Uterus (tissue), 4 donors: ENCODE measurements around the gene MAGEA11. TPM values are rescaled to one million over a fixed set of nuclear protein-coding genes. Genes with fewer than 3 reads are reported as not detected.
"Not testable (repeated sequence)": the region's sequence is repeated elsewhere in the genome, so short reads cannot be mapped to it uniquely, and the experiment has no call there.

ENCODE experiments used
- DNase-seq, 2 donors: peaks; one replicate each; pipeline ENCODE4 v3.0.0-alpha.2; 2019 to 2020
- H3K27ac ChIP-seq, 2 donors: fragments of 200-600 bp; sonication (generic); 1 replicate in 1 of 2; 2 replicates in 1 of 2; pipeline ENCODE4 v1.5.1; 2016 to 2018
- H3K27me3 ChIP-seq, 2 donors: fragments of 200-600 bp; sonication (generic); one replicate each; pipeline ENCODE4 v1.5.1; 2018 to 2019; ENCODE audit warnings: control low read depth in 1 of 2
- H3K36me3 ChIP-seq, 2 donors: fragments of 200-600 bp; sonication (generic); one replicate each; pipeline ENCODE4 v1.5.1; 2019; ENCODE audit warnings: control low read depth in 1 of 2
- H3K4me1 ChIP-seq, 2 donors: fragments of 200-600 bp; sonication (generic); one replicate each; pipeline ENCODE4 v1.5.1; 2018 to 2019; ENCODE audit warnings: control low read depth in 1 of 2
- H3K4me3 ChIP-seq, 2 donors: fragments of 200-600 bp; sonication (generic); 1 replicate in 1 of 2; 2 replicates in 1 of 2; pipeline ENCODE4 v1.5.1; 2018 to 2019; ENCODE audit warnings: mild to moderate bottlenecking in 1 of 2
- H3K9me3 ChIP-seq, 2 donors: fragments of 200-600 bp; sonication (generic); one replicate each; pipeline ENCODE4 v1.5.1; 2019; ENCODE audit warnings: control low read depth in 1 of 2
- CTCF ChIP-seq, 4 experiments: fragments of 200-600 bp in 2 of 4; fragments of 450-650 bp in 2 of 4; sonication (generic) in 2 of 4; IDR thresholded peaks; one replicate each; pipeline ENCODE4 v1.5.1; 2016 to 2019; ENCODE audit warnings: antibody characterized with exemption in 4 of 4, mild to moderate bottlenecking in 2 of 4, moderate library complexity in 1 of 4
- POLR2A ChIP-seq, 2 donors: fragments of 450-650 bp; IDR thresholded peaks; one replicate each; pipeline ENCODE4 v1.6.1; 2016; ENCODE audit warnings: antibody characterized with exemption in 2 of 2, mild to moderate bottlenecking in 1 of 2, moderate library complexity in 1 of 2
- intact Hi-C: fragments of 100-400 bp; cut with DNase I; formaldehyde crosslinking; loops from one replicate; pipeline ENCODE4 v1.15.1; 2023; ENCODE audit warnings: low total_unique reads
- small RNA-seq: library from RNA; depleted of rRNA; stranded (forward); fragments of <200 nt; gene quantifications from one replicate; pipeline ENCODE3, GENCODE V24; 2016
- total RNA-seq, 4 donors: library from RNA; depleted of rRNA in 3 of 4; stranded (reverse); fragments of >200 nt in 3 of 4; gene quantifications; one replicate each; pipeline versions ENCODE4 v1.1.0 to v1.2.4, GENCODE V29; 2014 to 2023
- donor health status: DM: yes; HTN: yes; CAD: no.

Gene MAGEA11
- total RNA-seq, 4 donors from 2014 or later: not detected

DNA sequence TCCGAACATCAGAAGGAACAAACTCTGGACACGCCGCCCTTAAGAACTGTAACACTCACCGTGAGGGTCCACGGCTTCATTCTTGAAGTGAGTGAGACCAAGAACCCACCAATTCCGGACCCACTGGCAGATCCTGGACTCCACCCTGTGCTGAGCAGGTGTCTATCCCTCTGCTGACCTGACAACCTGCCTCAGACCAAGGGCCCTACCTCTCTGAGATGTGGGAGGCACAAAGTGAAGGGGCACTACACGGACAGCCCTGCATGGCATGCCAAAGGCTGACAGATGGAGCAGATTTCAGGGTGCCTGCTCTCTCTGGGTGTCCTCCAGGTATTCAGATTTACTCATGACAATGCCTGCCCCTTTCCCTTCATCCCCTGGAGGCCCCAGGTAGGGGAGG lies 48.0 kb downstream of the MAGEA11 start:
- intact Hi-C loops: no loop called here
- H3K4me1 ChIP-seq: no peaks in the 10 kb centered on the region
- no peak for TF ChIP-seq POLR2A (IDR thresholded peaks at IDR 0.05)
- no peak for TF ChIP-seq CTCF (IDR thresholded peaks at IDR 0.05)
- no peaks in the 10 kb centered on the region for H3K36me3 ChIP-seq
- H3K27me3 ChIP-seq: no peaks in the 10 kb centered on the region
- no peaks in the 10 kb centered on the region for H3K9me3 ChIP-seq
- H3K27ac ChIP-seq: no peak overlapping the region
- DNase-seq: no peak
- H3K4me3 ChIP-seq: no peak overlapping the region

- no peaks in the 10 kb centered on the region for H3K27me3 ChIP-seq
- no peak for DNase-seq
- H3K9me3 ChIP-seq: no peaks in the 10 kb centered on the region
- H3K4me3 ChIP-seq: no peak overlapping the region
- TF ChIP-seq POLR2A (IDR thresholded peaks at IDR 0.05) (no peak), CTCF (IDR thresholded peaks at IDR 0.05) (no peak)
- no peaks in the 10 kb centered on the region for H3K4me1 ChIP-seq
- no peaks in the 10 kb centered on the region for H3K36me3 ChIP-seq
- no peak overlapping the region for H3K27ac ChIP-seq
- intact Hi-C loops: no loop called here
These were observed 49.1 kb downstream of the MAGEA11 start for GRCh38 chrX:149760965-149761364.

DNA sequence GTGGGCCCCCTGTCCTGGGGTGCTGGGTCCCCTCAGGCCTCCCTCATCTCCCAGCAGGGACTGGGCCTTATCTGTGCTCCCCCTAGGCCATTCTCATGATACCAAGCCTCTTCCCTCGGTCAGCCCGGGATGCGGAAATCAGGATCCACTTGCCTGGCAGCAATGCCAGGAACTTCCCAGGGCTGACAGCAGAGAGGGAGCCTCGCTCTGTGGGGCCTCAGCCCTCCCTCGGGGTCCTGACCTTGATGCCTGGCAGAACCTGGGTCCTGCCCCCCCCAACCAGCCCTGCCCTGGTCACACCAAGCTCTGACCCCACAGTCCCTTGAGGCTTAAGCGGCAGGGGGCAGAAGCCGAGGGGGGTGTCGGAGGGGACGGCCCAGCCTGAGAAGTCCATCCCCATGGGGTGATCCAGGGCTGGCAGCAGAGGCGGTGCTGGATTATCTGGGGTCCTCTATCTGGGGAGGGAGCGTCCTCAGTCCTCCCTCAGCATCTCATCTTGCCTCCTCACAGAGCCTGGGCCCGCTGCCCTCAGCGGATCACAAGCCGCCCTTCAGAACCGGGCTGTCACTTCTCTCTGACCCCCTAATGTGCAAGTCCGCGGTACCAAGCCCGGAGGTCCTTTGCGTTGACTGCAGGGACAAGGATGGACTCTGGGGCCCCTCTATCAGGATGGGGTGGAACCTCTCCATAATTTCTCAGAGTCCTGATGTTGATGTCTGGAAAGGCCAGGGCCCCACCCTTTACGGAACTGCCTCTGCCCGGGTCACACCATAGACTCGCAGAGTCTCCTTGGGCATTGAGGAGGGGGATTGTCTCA lies 50.2 kb downstream of the MAGEA11 start:
- H3K36me3 ChIP-seq, H3K4me1 ChIP-seq, H3K4me3 ChIP-seq, H3K9me3 ChIP-seq, intact Hi-C loops, DNase-seq, H3K27me3 ChIP-seq, H3K27ac ChIP-seq: not testable (repeated sequence)

- no peaks in the 10 kb centered on the region for H3K4me1 ChIP-seq
- no peak for DNase-seq
- H3K36me3 ChIP-seq: no peaks in the 10 kb centered on the region
- TF ChIP-seq POLR2A (IDR thresholded peaks at IDR 0.05) (no peak), CTCF (IDR thresholded peaks at IDR 0.05) (no peak)
- no peaks in the 10 kb centered on the region for H3K9me3 ChIP-seq
- intact Hi-C loops: no loop called here
- no peak overlapping the region for H3K27ac ChIP-seq
- no peaks in the 10 kb centered on the region for H3K27me3 ChIP-seq
- no peak overlapping the region for H3K4me3 ChIP-seq
These were observed 51.1 kb downstream of the MAGEA11 start for GRCh38 chrX:149762696-149763614.

Small RNAs within 50 kb of the gene (small RNA-seq; reads per million reads assigned to genes)
- gene AC244098.1: not detected
- gene AC244098.2: not detected
- not detected for gene AC244098.3

Other genes starting within 250 kb of the MAGEA11 start
- 100 to 1,000 TPM in 2 of 4 donors, 10 to 100 TPM in 2; 42.7 to 117 (median 83.7) TPM for gene IDS, start 206.8 kb upstream of the MAGEA11 start, total RNA-seq
- gene EOLA1, start 171.0 kb upstream of the MAGEA11 start, total RNA-seq: 10 to 100 TPM in 3 of 4 donors, 1 to 10 TPM in 1; 9.1 to 23.6 (median 13.6) TPM
- not detected for gene HSFX3, start 162.1 kb upstream of the MAGEA11 start, total RNA-seq
- gene MAGEA9B, start 124.6 kb upstream of the MAGEA11 start, total RNA-seq: not detected
- not detected for gene HSFX2, start 116.7 kb upstream of the MAGEA11 start, total RNA-seq
- gene TMEM185A, start 80.3 kb upstream of the MAGEA11 start, total RNA-seq: 10 to 100 TPM in 2 of 4 donors, 1 to 10 TPM in 2; 2.0 to 33.9 (median 16.7) TPM
- 1 to 10 TPM in 2 of 4 donors, not detected in 2; 2.4 to 4.0 TPM for gene HSFX1, start 62.0 kb downstream of the MAGEA11 start, total RNA-seq
- not detected for gene MAGEA9, start 69.9 kb downstream of the MAGEA11 start, total RNA-seq
- not detected for gene MAGEA8, start 169.1 kb downstream of the MAGEA11 start, total RNA-seq
- gene HSFX4, start 217.5 kb downstream of the MAGEA11 start, total RNA-seq: not detected
- 10 to 100 TPM in 3 of 4 donors, 1 to 10 TPM in 1; 2.3 to 35.4 (median 13.6) TPM for gene EOLA2, start 226.4 kb downstream of the MAGEA11 start, total RNA-seq